BLaER1 treated with 17β-estradiol and CSF1 and Interleukin-3, amounts not matched to agents 10 nM and 100 nM (cell line): ENCODE results near the gene UBA5.
A peak's percentile ranks its signal among the peaks of the same experiment; 100 is the strongest.

Source experiments
- H3K27ac ChIP-seq, 11 experiments: shearing (Covaris generic); formaldehyde crosslinking; 2 replicates each; pipeline ENCODE4 v1.8.1; 2022
- H3K27me3 ChIP-seq, 11 experiments: shearing (Covaris generic); formaldehyde crosslinking; 2 replicates each; pipeline ENCODE4 v1.8.1; 2022
- H3K36me3 ChIP-seq, 11 experiments: shearing (Covaris generic); formaldehyde crosslinking; 2 replicates each; pipeline ENCODE4 v1.8.1; 2022
- H3K4me1 ChIP-seq, 10 experiments: shearing (Covaris generic); formaldehyde crosslinking; 2 replicates each; pipeline ENCODE4 v1.8.1; 2022
- H3K4me2 ChIP-seq, 11 experiments: shearing (Covaris generic); formaldehyde crosslinking; 2 replicates each; pipeline ENCODE4 v1.8.1; 2022
- H3K4me3 ChIP-seq, 10 experiments: shearing (Covaris generic); formaldehyde crosslinking; 2 replicates each; pipeline ENCODE4 v1.8.1; 2022
- H3K9ac ChIP-seq, 11 experiments: shearing (Covaris generic); formaldehyde crosslinking; 2 replicates each; pipeline ENCODE4 v1.8.1; 2022
- H3K9me3 ChIP-seq, 11 experiments: shearing (Covaris generic); formaldehyde crosslinking; replicated peaks in 1 of 11; 2 replicates each; pipeline ENCODE4 v1.8.1; 2022
- H4K20me1 ChIP-seq, 11 experiments: shearing (Covaris generic); formaldehyde crosslinking; 2 replicates each; pipeline ENCODE4 v1.8.1; 2022
- Cebpa-rat ChIP-seq, 11 experiments: shearing (Covaris generic); IDR thresholded peaks; 2 replicates each; pipeline ENCODE4 v1.8.1; 2022

Gene UBA5

GRCh38 chr3:132659000-132659364 lies 1.1 kb upstream of the UBA5 start:
- no peaks in the 10 kb centered on the region for H3K27me3 ChIP-seq
- peak overlapping the region; percentile 86 to 95 (median 94) for H3K9ac ChIP-seq
- peak overlapping the region in 7 of 11 experiments; percentile 88 to 94 (median 90); a peak in 11 of 22 replicates for H3K27ac ChIP-seq
- no peaks in the 10 kb centered on the region for H3K9me3 ChIP-seq
- peak overlapping the region; percentile 75 to 95 (median 89) for H3K4me2 ChIP-seq
- peaks cover 0 to 28% (median 0%) of the 10 kb centered on the region in 11 experiments; a peak in 4 of 22 replicates for H4K20me1 ChIP-seq
- no peak for TF ChIP-seq Cebpa-rat (IDR thresholded peaks at IDR 0.05)
- peaks cover 23 to 60% (median 36%) of the 10 kb centered on the region in 10 experiments for H3K4me1 ChIP-seq
- peaks cover 0 to 9% (median 0%) of the 10 kb centered on the region in 11 experiments; a peak in 2 of 22 replicates for H3K36me3 ChIP-seq
- peak overlapping the region; percentile 71 to 95 (median 90) for H3K4me3 ChIP-seq

- Histone ChIP-seq H3K27me3 (no peaks in the 10 kb centered on the region), H3K36me3 (peaks cover 0 to 14% (median 0%) of the 10 kb centered on the region in 11 experiments; a peak in 3 of 22 replicates), H4K20me1 (peaks cover 0 to 33% (median 4%) of the 10 kb centered on the region in 11 experiments; a peak in 6 of 22 replicates), H3K4me1 (peaks cover 23 to 60% (median 36%) of the 10 kb centered on the region in 10 experiments), H3K9ac (peak within 1 kb of the TSS; percentile 86 to 95 (median 94)), H3K4me3 (peak within 1 kb of the TSS; percentile 71 to 95 (median 90)), H3K4me2 (peak within 1 kb of the TSS; percentile 75 to 95 (median 89)), H3K27ac (peak within 1 kb of the TSS; percentile 72 to 94 (median 91)), H3K9me3 (no peaks in the 10 kb centered on the region)
- TF ChIP-seq Cebpa-rat (IDR thresholded peaks at IDR 0.05) = no peak
Observed at GRCh38 chr3:132659365-132660051, 621 bp upstream of the UBA5 start, which contains the start of gene ACAD11. TSS of gene ACAD11 (minus strand) at chr3:132659809. CDS start at chr3:132659751, 58 bp downstream.

GRCh38 chr3:132660811-132661070 lies 612 bp downstream of the UBA5 start:
- no peak for TF ChIP-seq Cebpa-rat (IDR thresholded peaks at IDR 0.05)
- H3K9ac ChIP-seq = peak overlapping the region; percentile 86 to 95 (median 94)
- peak overlapping the region; percentile 75 to 95 (median 89) for H3K4me2 ChIP-seq
- H3K36me3 ChIP-seq = peaks cover 0 to 26% (median 7%) of the 10 kb centered on the region in 11 experiments; a peak in 13 of 22 replicates
- peaks cover 23 to 60% (median 36%) of the 10 kb centered on the region in 10 experiments for H3K4me1 ChIP-seq
- H3K27ac ChIP-seq = peak overlapping the region; percentile 72 to 94 (median 91)
- peak overlapping the region; percentile 71 to 95 (median 90) for H3K4me3 ChIP-seq
- H3K27me3 ChIP-seq = no peaks in the 10 kb centered on the region
- peaks cover 0 to 45% (median 4%) of the 10 kb centered on the region in 11 experiments; a peak in 7 of 22 replicates for H4K20me1 ChIP-seq
- no peaks in the 10 kb centered on the region for H3K9me3 ChIP-seq

- Histone ChIP-seq H3K36me3 (peaks cover 0 to 30% (median 10%) of the 10 kb centered on the region in 11 experiments; a peak in 14 of 22 replicates), H3K4me2 (peak overlapping the region; percentile 75 to 95 (median 89)), H3K4me3 (peak overlapping the region; percentile 71 to 95 (median 90)), H3K27ac (peak overlapping the region in 10 of 11 experiments; percentile 88 to 94 (median 91); a peak in 19 of 22 replicates), H3K9ac (peak overlapping the region; percentile 86 to 95 (median 94)), H3K27me3 (no peaks in the 10 kb centered on the region), H4K20me1 (peaks cover 0 to 48% (median 6%) of the 10 kb centered on the region in 11 experiments; a peak in 7 of 22 replicates), H3K4me1 (peaks cover 23 to 60% (median 36%) of the 10 kb centered on the region in 10 experiments), H3K9me3 (no peaks in the 10 kb centered on the region)
- no peak for TF ChIP-seq Cebpa-rat (IDR thresholded peaks at IDR 0.05)
Observed at GRCh38 chr3:132661101-132661500, 972 bp downstream of the UBA5 start.

GRCh38 chr3:132662212-132662611 lies 2.1 kb downstream of the UBA5 start:
- no peak for TF ChIP-seq Cebpa-rat (IDR thresholded peaks at IDR 0.05)
- Histone ChIP-seq H3K4me2 (peak overlapping the region in 10 of 11 experiments; percentile 75 to 95 (median 90); a peak in 15 of 22 replicates), H4K20me1 (peaks cover 0 to 59% (median 7%) of the 10 kb centered on the region in 11 experiments; a peak in 7 of 22 replicates), H3K36me3 (peaks cover 9 to 41% (median 20%) of the 10 kb centered on the region in 11 experiments; a peak in 19 of 22 replicates), H3K4me3 (peak overlapping the region in 4 of 10 experiments; percentile 81 to 89 (median 86); a peak in 4 of 20 replicates), H3K4me1 (peaks cover 23 to 53% (median 36%) of the 10 kb centered on the region in 10 experiments), H3K27me3 (no peaks in the 10 kb centered on the region), H3K9ac (peak overlapping the region in 1 of 11 experiments; percentile 91; a peak in 5 of 22 replicates), H3K9me3 (no peaks in the 10 kb centered on the region), H3K27ac (no peak overlapping the region)

GRCh38 chr3:132665230-132665745 lies 5.2 kb downstream of the UBA5 start:
- no peak overlapping the region for H3K4me3 ChIP-seq
- H3K9ac ChIP-seq = no peak overlapping the region
- no peak overlapping the region for H3K27ac ChIP-seq
- no peak for TF ChIP-seq Cebpa-rat (IDR thresholded peaks at IDR 0.05)
- no peak overlapping the region for H3K4me2 ChIP-seq
- H3K27me3 ChIP-seq = no peaks in the 10 kb centered on the region
- H3K9me3 ChIP-seq = no peaks in the 10 kb centered on the region
- H3K4me1 ChIP-seq = peaks cover 12 to 34% (median 24%) of the 10 kb centered on the region in 10 experiments
- peaks cover 0 to 71% (median 7%) of the 10 kb centered on the region in 11 experiments; a peak in 7 of 22 replicates for H4K20me1 ChIP-seq
- peaks cover 24 to 72% (median 47%) of the 10 kb centered on the region in 11 experiments; a peak in 21 of 22 replicates for H3K36me3 ChIP-seq

- Histone ChIP-seq H3K27ac (no peak overlapping the region), H3K36me3 (peaks cover 46 to 100% (median 71%) of the 10 kb centered on the region in 11 experiments), H3K4me2 (no peak overlapping the region), H3K9me3 (no peaks in the 10 kb centered on the region), H4K20me1 (peaks cover 0 to 40% (median under 1%) of the 10 kb centered on the region in 11 experiments; a peak in 7 of 22 replicates), H3K4me3 (no peak overlapping the region), H3K27me3 (no peaks in the 10 kb centered on the region), H3K9ac (no peak overlapping the region; a peak in 1 of 22 replicates), H3K4me1 (peaks cover 0 to 2% (median 0%) of the 10 kb centered on the region in 10 experiments; a peak in 3 of 20 replicates)
- no peak for TF ChIP-seq Cebpa-rat (IDR thresholded peaks at IDR 0.05)
Observed at GRCh38 chr3:132669256-132669777, 9.2 kb downstream of the UBA5 start.

GRCh38 chr3:132675408-132675807 lies 15.3 kb downstream of the UBA5 start:
- Histone ChIP-seq H3K9ac (no peak overlapping the region), H3K9me3 (no peaks in the 10 kb centered on the region), H4K20me1 (peaks cover 0 to 4% (median 0%) of the 10 kb centered on the region in 11 experiments; a peak in 2 of 22 replicates), H3K4me3 (no peak overlapping the region), H3K27ac (no peak overlapping the region), H3K36me3 (peaks cover 52 to 100% (median 84%) of the 10 kb centered on the region in 11 experiments), H3K27me3 (no peaks in the 10 kb centered on the region), H3K4me2 (no peak overlapping the region), H3K4me1 (no peaks in the 10 kb centered on the region)
- no peak for TF ChIP-seq Cebpa-rat (IDR thresholded peaks at IDR 0.05)

GRCh38 chr3:132679911-132680310 lies 19.8 kb downstream of the UBA5 start:
- no peaks in the 10 kb centered on the region for H3K4me1 ChIP-seq
- no peaks in the 10 kb centered on the region for H3K9me3 ChIP-seq
- H3K4me3 ChIP-seq = no peak overlapping the region
- no peak overlapping the region for H3K4me2 ChIP-seq
- H3K36me3 ChIP-seq = peaks cover 54 to 100% (median 89%) of the 10 kb centered on the region in 11 experiments
- no peaks in the 10 kb centered on the region for H4K20me1 ChIP-seq
- H3K27ac ChIP-seq = no peak overlapping the region
- TF ChIP-seq Cebpa-rat (IDR thresholded peaks at IDR 0.05) = no peak
- no peak overlapping the region for H3K9ac ChIP-seq
- no peaks in the 10 kb centered on the region for H3K27me3 ChIP-seq
